ENCODE data around the gene PSTPIP2. TPM values are rescaled to one million over a fixed set of nuclear protein-coding genes. Genes with fewer than 3 reads are reported as not detected.
A peak's percentile ranks its signal among the peaks of the same experiment; 100 is the strongest.

PSTPIP2 gene
- total and polyA plus RNA-seq, 2 of the 8 experiments (the other 6 are each of a cell fraction or from before 2014, with no cell fraction given): 1.8 to 2.4 TPM

DNA sequence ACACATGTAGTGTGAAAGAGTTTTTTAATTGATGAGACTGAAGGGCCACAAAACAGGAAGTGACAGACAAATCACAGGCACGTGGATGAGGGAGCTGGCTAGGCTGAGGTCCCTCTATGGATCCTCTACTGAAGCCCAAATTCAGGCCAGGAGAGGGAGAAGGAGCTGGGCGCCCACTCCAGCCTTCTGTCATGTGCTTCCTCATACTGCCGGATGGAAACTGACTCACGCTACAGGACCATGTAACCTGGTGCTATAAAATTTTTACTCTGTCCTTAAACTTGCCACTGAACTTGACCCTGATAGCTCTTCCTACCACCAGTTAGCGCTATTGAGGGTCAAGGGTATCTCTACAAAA, 31.3 kb downstream of the PSTPIP2 start:
- Histone ChIP-seq H3K14ac (ENCODE audit: insufficient read length) (no peak overlapping the region), H3K27ac (ENCODE audit: low read depth, low read length) (no peak overlapping the region), H3K23ac (ENCODE audit: insufficient read length) (no peak overlapping the region), H3K4ac (replicated peaks; ENCODE audit: insufficient read length, low read depth, low read length) (no peak overlapping the region), H2BK12ac (ENCODE audit: low read depth, low read length) (no peak overlapping the region), H3K9me3 (ENCODE audit: insufficient read depth in 2 of 2, low read depth in 1 of 2, low read length in 1 of 2) (no peaks in the 10 kb centered on the region), H4K5ac (ENCODE audit: insufficient read length, low read depth, low read length) (no peak overlapping the region), H3K23me2 (ENCODE audit: low read depth, low read length) (no peaks in the 10 kb centered on the region), H4K91ac (replicated peaks; ENCODE audit: insufficient read length, low read length) (no peak overlapping the region), H2BK20ac (ENCODE audit: low read length) (peak overlapping the region; percentile 9; the same call in 1 of the 2 replicates), H4K20me1 (replicated peaks in 1 of 2; ENCODE audit: control insufficient read depth in 1 of 2, insufficient read depth in 2 of 2, low read length in 2 of 2) (no peaks in the 10 kb centered on the region), H3K79me1 (ENCODE audit: low read depth, low read length) (no peaks in the 10 kb centered on the region), H3K27me3 (replicated peaks in 1 of 4; ENCODE audit: control insufficient read depth in 3 of 4, extremely low read depth in 1 of 4, insufficient read depth in 3 of 4, low read length in 3 of 4) (no peaks in the 10 kb centered on the region), H3K56ac (replicated peaks; ENCODE audit: insufficient read length, low read depth, low read length) (no peak overlapping the region), H2AK5ac (ENCODE audit: low read depth, low read length) (no peak overlapping the region), H4K8ac (ENCODE audit: extremely low read depth, insufficient read depth, low read length) (no peak overlapping the region), H3K36me3 (ENCODE audit: control insufficient read depth in 2 of 4, insufficient read depth in 4 of 4, low read length in 3 of 4) (no peaks in the 10 kb centered on the region), H2BK15ac (ENCODE audit: low read length) (no peak overlapping the region), H3K4me3 (ENCODE audit: extremely low read depth in 1 of 4, insufficient read depth in 2 of 4, low read depth in 3 of 4, low read length in 4 of 4) (no peak overlapping the region), H2BK120ac (replicated peaks; ENCODE audit: low read depth, low read length) (no peak overlapping the region), H3K79me2 (ENCODE audit: control insufficient read depth in 1 of 2, insufficient read depth in 2 of 2, low read length in 2 of 2) (no peaks in the 10 kb centered on the region), H3K18ac (ENCODE audit: extremely low read depth, low read length) (no peak overlapping the region), H3K4me1 (replicated peaks in 1 of 4; ENCODE audit: control insufficient read depth in 3 of 4, insufficient read depth in 4 of 4, low read length in 3 of 4) (peaks cover 0 to 8% (median 2%) of the 10 kb centered on the region in 4 experiments; a peak in 2 of 7 replicates), H2AFZ (ENCODE audit: low read length) (peak overlapping the region; percentile 62), H3K4me2 (ENCODE audit: insufficient read depth in 1 of 2, low read depth in 2 of 2, low read length in 2 of 2) (no peak overlapping the region), H3K9ac (replicated peaks in 1 of 4; ENCODE audit: extremely low read depth in 1 of 4, low read depth in 3 of 4, low read length in 3 of 4) (no peak overlapping the region), H2BK5ac (ENCODE audit: low read depth, low read length) (no peak overlapping the region)
- no peak for TF ChIP-seq RAD21 (IDR thresholded peaks at IDR 0.05 in 1 of 2, conservative IDR thresholded peaks at IDR 0.05 in 1 of 2; ENCODE audit: low read depth in 2 of 2, low read length in 2 of 2)
- no peak for TF ChIP-seq HDAC6 (IDR thresholded peaks at IDR 0.05; ENCODE audit: low read depth, low read length)
- no peak for TF ChIP-seq CTCF (IDR thresholded peaks at IDR 0.05; ENCODE audit: control extremely low read depth in 1 of 3, insufficient read depth in 1 of 3, low read depth in 1 of 3, low read length in 3 of 3)
- TF ChIP-seq KDM4A (IDR thresholded peaks at IDR 0.05; ENCODE audit: low read depth, low read length, severe bottlenecking): no peak
- WGBS, 2 experiments (ENCODE audit: extremely low coverage in 1 of 2, insufficient coverage in 1 of 2, insufficient read length in 1 of 2, insufficient replicate concordance in 2 of 2, low coverage in 1 of 2, low lambda C conversion rate in 2 of 2, missing lambda C conversion rate in 1 of 2): 86% methylated on average over 5 of the region's 5 CpGs; no CpG with 5 or more reads in 1 of the 2 experiments
- ChIA-PET CTCF (ENCODE audit: partially characterized antibody) (interaction anchor here (0.6 to 1.5 kb wide), 2 partner anchors 13 to 240 kb away, joined by 3 to 4 read pairs; no protein-coding TSS in a partner anchor), POLR2A (ENCODE audit: partially characterized antibody) (interaction anchor here (0.9 to 2.0 kb wide), 2 partner anchors 10 to 12 kb away, joined by 3 to 8 read pairs; no protein-coding TSS in a partner anchor)
- DNase-seq (ENCODE audit: low read depth in 1 of 2, low spot score in 2 of 2): no peak
- FAIRE-seq: no peak
